Astrocyte of the spinal cord (primary cell): Measurements from ENCODE around the gene ITGB8.

ENCODE experiments used
- DNase-seq: peaks from one replicate; pipeline ENCODE4 v3.0.0; 2011; ENCODE audit warnings: low read depth, low spot score
- H3K4me3 ChIP-seq: 2 replicates; pipeline ENCODE4 v1.5.1; 2011; ENCODE audit warnings: low read depth, mild to moderate bottlenecking, low read length, moderate library complexity
- in situ Hi-C: cut with HindIII; loops from 2 replicates; pipeline ENCODE4 v1.10.0; 2017; ENCODE audit warnings: low sequenced_read_pairs
- TF ChIP-seq, protein P1 (sequence below): IDR thresholded peaks from 2 replicates; pipeline ENCODE4 v1.5.1; 2012; ENCODE audit warnings: low read depth, mild to moderate bottlenecking, low read length, inconsistent platforms

The ITGB8 gene

DNA sequence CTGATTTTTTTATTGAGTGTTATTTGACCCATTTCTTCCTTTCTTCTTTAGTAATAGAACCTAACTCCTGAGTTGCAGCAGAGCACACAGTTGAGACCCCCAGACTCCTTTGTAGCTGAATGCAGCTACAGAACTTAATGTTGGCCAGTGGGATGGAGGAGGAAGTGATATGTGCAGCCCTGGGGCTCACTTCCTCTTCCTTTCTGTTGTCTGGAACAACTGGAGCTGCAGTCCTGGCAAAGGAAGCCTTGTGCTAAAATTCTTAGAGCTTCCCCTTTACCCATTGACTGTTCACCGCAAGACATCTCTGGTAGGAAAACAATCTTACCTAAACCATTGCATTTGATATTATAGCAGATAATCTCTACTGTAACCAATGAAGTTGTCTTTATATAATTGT lies 86.6 kb downstream of the ITGB8 start:
- no peak overlapping the region for H3K4me3 ChIP-seq
- no peak for DNase-seq
- TF ChIP-seq, protein P1, sequence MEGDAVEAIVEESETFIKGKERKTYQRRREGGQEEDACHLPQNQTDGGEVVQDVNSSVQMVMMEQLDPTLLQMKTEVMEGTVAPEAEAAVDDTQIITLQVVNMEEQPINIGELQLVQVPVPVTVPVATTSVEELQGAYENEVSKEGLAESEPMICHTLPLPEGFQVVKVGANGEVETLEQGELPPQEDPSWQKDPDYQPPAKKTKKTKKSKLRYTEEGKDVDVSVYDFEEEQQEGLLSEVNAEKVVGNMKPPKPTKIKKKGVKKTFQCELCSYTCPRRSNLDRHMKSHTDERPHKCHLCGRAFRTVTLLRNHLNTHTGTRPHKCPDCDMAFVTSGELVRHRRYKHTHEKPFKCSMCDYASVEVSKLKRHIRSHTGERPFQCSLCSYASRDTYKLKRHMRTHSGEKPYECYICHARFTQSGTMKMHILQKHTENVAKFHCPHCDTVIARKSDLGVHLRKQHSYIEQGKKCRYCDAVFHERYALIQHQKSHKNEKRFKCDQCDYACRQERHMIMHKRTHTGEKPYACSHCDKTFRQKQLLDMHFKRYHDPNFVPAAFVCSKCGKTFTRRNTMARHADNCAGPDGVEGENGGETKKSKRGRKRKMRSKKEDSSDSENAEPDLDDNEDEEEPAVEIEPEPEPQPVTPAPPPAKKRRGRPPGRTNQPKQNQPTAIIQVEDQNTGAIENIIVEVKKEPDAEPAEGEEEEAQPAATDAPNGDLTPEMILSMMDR = no peak
- in situ Hi-C loops = no loop called here

DNA sequence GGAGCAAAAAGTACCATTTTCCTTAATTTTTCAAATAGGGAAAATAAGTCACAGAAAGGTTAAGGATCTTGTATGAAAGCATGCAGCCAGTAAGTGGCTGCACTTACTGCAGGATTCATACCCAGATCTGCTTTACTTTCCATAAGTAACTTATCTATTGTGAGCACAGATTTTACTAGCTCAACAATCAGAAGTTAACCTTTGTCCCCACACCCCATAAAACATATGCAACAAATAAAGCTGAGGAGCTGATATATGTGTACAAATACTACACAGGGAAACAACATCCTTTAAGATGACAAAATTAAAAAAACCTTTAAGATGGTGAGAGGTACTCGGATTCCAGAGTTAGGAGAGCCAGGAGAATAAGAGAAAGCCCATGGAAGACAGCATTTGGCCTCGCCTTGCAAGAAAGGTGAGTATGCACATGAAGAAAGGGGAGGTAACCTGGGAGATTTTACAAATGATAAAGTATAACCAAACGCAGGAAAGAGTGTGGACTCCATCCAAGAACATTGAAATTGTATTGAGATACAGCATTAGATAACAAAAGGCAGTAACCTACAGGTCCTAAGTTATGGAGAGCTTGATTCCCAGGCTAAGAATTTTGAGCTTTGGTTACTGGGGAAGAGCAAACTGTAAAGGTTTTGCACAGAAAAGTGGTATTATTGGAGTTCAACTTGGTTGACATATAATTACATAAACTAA lies 87.1 kb downstream of the ITGB8 start:
- no peak overlapping the region for H3K4me3 ChIP-seq
- in situ Hi-C loops = no loop called here
- TF ChIP-seq, protein P1 = no peak
- DNase-seq = no peak

DNA sequence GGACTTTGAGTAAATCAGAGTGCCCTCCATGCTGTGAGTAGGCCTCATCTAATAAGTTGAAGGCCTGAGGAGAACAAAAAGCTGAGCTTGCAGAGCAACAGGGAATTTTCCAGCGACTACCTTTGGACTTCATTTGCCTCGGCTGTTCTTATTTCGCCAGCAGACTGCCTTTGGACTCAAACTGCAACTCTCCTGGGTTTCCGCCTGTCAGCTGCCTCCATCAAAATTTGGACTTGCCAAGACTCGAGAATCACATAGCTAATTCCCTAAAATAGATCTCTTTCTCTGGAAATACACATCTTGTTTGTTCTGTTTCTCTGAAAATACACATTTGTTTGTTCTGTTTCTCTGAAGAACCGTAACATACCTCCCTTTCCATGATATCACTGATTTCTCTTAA lies 93.8 kb downstream of the ITGB8 start:
- H3K4me3 ChIP-seq = no peak overlapping the region
- in situ Hi-C loops = no loop called here
- TF ChIP-seq, protein P1 = no peak
- no peak for DNase-seq

DNA sequence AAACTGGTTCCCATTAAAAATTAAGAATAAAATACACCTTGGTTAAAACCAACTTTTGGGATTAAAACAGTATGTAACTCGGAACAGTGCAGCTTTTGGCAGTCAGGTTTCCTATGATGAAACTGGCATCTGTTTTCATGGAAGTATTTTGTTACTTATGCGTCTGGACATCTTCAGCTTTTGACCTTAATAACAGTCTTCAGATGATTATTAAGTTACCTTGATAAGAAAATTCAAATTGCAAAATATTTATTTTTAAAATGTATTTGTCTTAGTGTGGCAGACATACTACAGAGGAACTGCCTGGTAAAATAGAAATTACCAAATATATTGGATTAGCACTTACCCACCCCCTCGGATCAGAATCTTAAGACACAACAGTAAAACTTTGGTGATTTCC lies 100.0 kb downstream of the ITGB8 start:
- DNase-seq = no peak
- TF ChIP-seq, protein P1 = no peak
- no peak overlapping the region for H3K4me3 ChIP-seq
- in situ Hi-C loops = no loop called here

DNA sequence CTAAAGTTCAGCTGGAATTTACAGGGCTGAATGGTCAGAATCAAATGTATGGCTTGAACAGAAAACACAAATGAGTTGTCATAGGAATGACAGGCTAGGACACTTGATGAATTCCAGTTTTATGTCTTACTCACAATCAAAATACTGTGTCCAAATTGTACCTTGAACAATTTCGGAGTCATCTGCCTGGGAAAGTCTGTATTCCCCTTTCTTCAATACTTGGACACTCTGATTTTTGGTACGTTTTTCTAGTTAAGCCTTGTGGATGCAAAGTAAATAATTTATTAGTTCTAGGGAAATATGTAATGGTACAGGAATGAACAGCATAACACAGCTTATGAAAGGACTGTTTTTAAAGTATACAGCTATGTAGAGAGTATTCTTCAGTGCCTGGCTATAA lies 100.4 kb downstream of the ITGB8 start:
- in situ Hi-C loops = no loop called here
- TF ChIP-seq, protein P1 = no peak
- H3K4me3 ChIP-seq = no peak overlapping the region
- no peak for DNase-seq

DNA sequence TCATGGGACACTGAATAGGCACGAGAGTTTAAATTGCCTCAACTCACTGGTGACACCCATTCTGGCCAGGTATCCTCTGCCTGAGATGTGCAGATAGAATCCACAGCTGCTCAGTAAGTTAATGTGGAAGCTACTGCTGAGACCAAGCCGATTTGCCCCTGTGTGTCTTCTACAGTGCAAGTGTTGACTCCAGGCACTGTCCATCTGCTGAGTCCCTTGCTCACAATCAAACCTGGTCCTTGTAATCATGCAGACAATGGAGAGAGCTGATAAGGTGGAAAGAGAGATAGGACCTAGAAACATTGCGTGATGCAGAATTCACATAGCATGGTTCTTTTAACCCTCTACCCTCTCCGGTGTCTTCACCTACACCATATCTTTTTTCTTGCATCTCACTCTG lies 101.4 kb downstream of the ITGB8 start:
- in situ Hi-C loops = no loop called here
- H3K4me3 ChIP-seq = no peak overlapping the region
- TF ChIP-seq, protein P1 = no peak
- no peak for DNase-seq
